ENCODE measurements around the gene MEGF11. TPM values are rescaled to one million over a fixed set of nuclear protein-coding genes. Genes with fewer than 3 reads are reported as not detected.

MEGF11 gene
- total RNA-seq, 1 experiment from 2014 or later, result 1.2 TPM

DNA sequence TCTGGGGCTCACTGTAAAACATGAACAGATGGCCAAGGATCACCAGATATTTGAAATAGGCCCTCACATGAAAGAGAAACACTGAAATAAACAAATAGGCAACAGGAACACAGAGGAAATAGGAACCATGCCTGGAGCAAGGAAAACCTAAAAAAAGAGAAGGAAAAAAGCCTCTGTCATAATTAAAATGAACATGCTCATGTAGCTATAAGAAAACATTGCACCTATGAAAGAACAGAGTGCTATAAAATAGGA lies 281.9 kb downstream of the MEGF11 start:
- Mint-ChIP-seq H3K36me3 (ENCODE audit: insufficient read depth in 1 of 3, low read depth in 3 of 3) (no peaks in the 10 kb centered on the region; a peak in 1 of 7 replicates), H3K4me3 (no peak overlapping the region), H3K27me3 (ENCODE audit: low read depth) (peaks cover 4% of the 10 kb centered on the region; the same call in 1 of the 2 replicates), H3K4me1 (peaks cover 12 to 24% of the 10 kb centered on the region in 2 experiments), H3K9me3 (no peaks in the 10 kb centered on the region), H3K27ac (peak overlapping the region in 2 of 3 experiments; percentile 38 to 41; a peak in 2 of 7 replicates)
- Histone ChIP-seq H2AK5ac (ENCODE audit: insufficient read length, low read length) (no peak overlapping the region), H2AFZ (ENCODE audit: low read length) (no peak overlapping the region), H3K9me3 (ENCODE audit: control insufficient read depth, low read depth, low read length) (no peaks in the 10 kb centered on the region), H2BK5ac (ENCODE audit: insufficient read length, low read length) (no peak overlapping the region), H3K56ac (ENCODE audit: insufficient read length, low read depth, low read length) (no peak overlapping the region), H3K14ac (ENCODE audit: insufficient read depth, low read length) (no peak overlapping the region), H3K79me2 (ENCODE audit: insufficient read depth, low read length) (no peaks in the 10 kb centered on the region), H2BK12ac (ENCODE audit: insufficient read length, low read depth, low read length) (no peak overlapping the region), H2BK15ac (ENCODE audit: low read depth, low read length) (no peak overlapping the region), H3K27me3 (ENCODE audit: insufficient read depth, low read length) (no peaks in the 10 kb centered on the region), H4K20me1 (ENCODE audit: control insufficient read depth, insufficient read depth, insufficient read length) (peaks cover 3% of the 10 kb centered on the region), H3K18ac (ENCODE audit: insufficient read length, low read depth, low read length) (no peak overlapping the region), H2BK20ac (ENCODE audit: low read depth, low read length, poor library complexity, severe bottlenecking) (no peak overlapping the region), H3K4me1 (ENCODE audit: insufficient read depth, low read length) (no peaks in the 10 kb centered on the region), H3T11ph (ENCODE audit: low read length) (no peak overlapping the region), H3K9ac (ENCODE audit: extremely low read depth, insufficient read length, low read length) (no peak overlapping the region), H3K23me2 (ENCODE audit: insufficient read length, low read depth, low read length, poor library complexity, severe bottlenecking) (no peaks in the 10 kb centered on the region), H3K23ac (ENCODE audit: insufficient read length, low read depth, low read length) (no peak overlapping the region), H2BK120ac (ENCODE audit: low read depth, low read length, poor library complexity, severe bottlenecking) (no peak overlapping the region), H4K8ac (replicated peaks; ENCODE audit: insufficient read length, low read depth, low read length) (no peak overlapping the region), H3K27ac (ENCODE audit: insufficient read length, low read depth, low read length) (no peak overlapping the region), H3K4me2 (ENCODE audit: insufficient read depth, insufficient read length, low read length) (no peak overlapping the region), H4K91ac (ENCODE audit: insufficient read length, low read depth, low read length) (no peak overlapping the region), H3K79me1 (ENCODE audit: insufficient read depth, low read depth, low read length, poor library complexity, severe bottlenecking) (no peaks in the 10 kb centered on the region), H3K4ac (ENCODE audit: low read depth, low read length) (no peak overlapping the region), H4K5ac (ENCODE audit: insufficient read length, low read depth, low read length) (no peak overlapping the region)
- no peak for TF ChIP-seq CTCF (conservative IDR thresholded peaks at IDR 0.05)
- no peak for DNase-seq
